ENCODE results near the gene MKS1.

Gene MKS1

GRCh38 chr17:58244963-58245362 is 25.9 kb upstream of the MKS1 start:
- no peak for DNase-seq

GRCh38 chr17:58242171-58242784 is 23.2 kb upstream of the MKS1 start:
- DNase-seq = no peak

GRCh38 chr17:58239987-58240386 is 20.9 kb upstream of the MKS1 start:
- no peak for DNase-seq

- no peak for DNase-seq
These were observed 19.1 kb upstream of the MKS1 start, which contains the start of gene LPO for GRCh38 chr17:58238147-58238634. Gene LPO, plus strand, starts transcription at chr17:58238584. Its CDS starts 4,396 bp downstream, at chr17:58242980.

GRCh38 chr17:58236394-58236793 is 17.3 kb upstream of the MKS1 start:
- no peak for DNase-seq

GRCh38 chr17:58235821-58236220 is 16.8 kb upstream of the MKS1 start:
- DNase-seq = no peak

- no peak for DNase-seq
These were observed 15.5 kb upstream of the MKS1 start for GRCh38 chr17:58234512-58234911.

- no peak for DNase-seq
These were observed 14.5 kb upstream of the MKS1 start for GRCh38 chr17:58233543-58233942.

GRCh38 chr17:58232707-58233156 is 13.7 kb upstream of the MKS1 start:
- no peak for DNase-seq

GRCh38 chr17:58231641-58232040 is 12.6 kb upstream of the MKS1 start:
- no peak for DNase-seq

- DNase-seq = no peak
These were observed 10.8 kb upstream of the MKS1 start for GRCh38 chr17:58229881-58230280.

- DNase-seq = no peak
These were observed 10.3 kb upstream of the MKS1 start for GRCh38 chr17:58229384-58229783.

- DNase-seq = no peak
These were observed 9.6 kb upstream of the MKS1 start for GRCh38 chr17:58228679-58229078.

- DNase-seq = no peak
These were observed 8.7 kb upstream of the MKS1 start for GRCh38 chr17:58227733-58228132.

- DNase-seq = no peak
These were observed 5.3 kb upstream of the MKS1 start for GRCh38 chr17:58224315-58224714.

GRCh38 chr17:58219789-58220183 is 731 bp upstream of the MKS1 start:
- DNase-seq = no peak

GRCh38 chr17:58217766-58218165 is 1.3 kb downstream of the MKS1 start:
- no peak for DNase-seq

GRCh38 chr17:58215685-58216084 is 3.4 kb downstream of the MKS1 start:
- DNase-seq = no peak

GRCh38 chr17:58210922-58211321 is 8.1 kb downstream of the MKS1 start:
- no peak for DNase-seq

- DNase-seq = no peak
These were observed 10.7 kb downstream of the MKS1 start for GRCh38 chr17:58208344-58208743.

GRCh38 chr17:58207451-58207850 is 11.6 kb downstream of the MKS1 start:
- DNase-seq = no peak

GRCh38 chr17:58205936-58206335 is 13.1 kb downstream of the MKS1 start:
- DNase-seq = no peak

- no peak for DNase-seq
These were observed 14.3 kb downstream of the MKS1 start for GRCh38 chr17:58204796-58205195.

- DNase-seq = no peak
These were observed 16.2 kb downstream of the MKS1 start for GRCh38 chr17:58202859-58203258.

GRCh38 chr17:58200024-58200633 is 18.9 kb downstream of the MKS1 start:
- DNase-seq = no peak
